ENCODE measurements around the gene KDM8. TPM values are rescaled to one million over a fixed set of nuclear protein-coding genes. Genes with fewer than 3 reads are reported as not detected.

The KDM8 gene
- total and polyA plus RNA-seq, 4 experiments from 2014 or later, result 4.8 to 31.0 (median 18.4) TPM

DNA sequence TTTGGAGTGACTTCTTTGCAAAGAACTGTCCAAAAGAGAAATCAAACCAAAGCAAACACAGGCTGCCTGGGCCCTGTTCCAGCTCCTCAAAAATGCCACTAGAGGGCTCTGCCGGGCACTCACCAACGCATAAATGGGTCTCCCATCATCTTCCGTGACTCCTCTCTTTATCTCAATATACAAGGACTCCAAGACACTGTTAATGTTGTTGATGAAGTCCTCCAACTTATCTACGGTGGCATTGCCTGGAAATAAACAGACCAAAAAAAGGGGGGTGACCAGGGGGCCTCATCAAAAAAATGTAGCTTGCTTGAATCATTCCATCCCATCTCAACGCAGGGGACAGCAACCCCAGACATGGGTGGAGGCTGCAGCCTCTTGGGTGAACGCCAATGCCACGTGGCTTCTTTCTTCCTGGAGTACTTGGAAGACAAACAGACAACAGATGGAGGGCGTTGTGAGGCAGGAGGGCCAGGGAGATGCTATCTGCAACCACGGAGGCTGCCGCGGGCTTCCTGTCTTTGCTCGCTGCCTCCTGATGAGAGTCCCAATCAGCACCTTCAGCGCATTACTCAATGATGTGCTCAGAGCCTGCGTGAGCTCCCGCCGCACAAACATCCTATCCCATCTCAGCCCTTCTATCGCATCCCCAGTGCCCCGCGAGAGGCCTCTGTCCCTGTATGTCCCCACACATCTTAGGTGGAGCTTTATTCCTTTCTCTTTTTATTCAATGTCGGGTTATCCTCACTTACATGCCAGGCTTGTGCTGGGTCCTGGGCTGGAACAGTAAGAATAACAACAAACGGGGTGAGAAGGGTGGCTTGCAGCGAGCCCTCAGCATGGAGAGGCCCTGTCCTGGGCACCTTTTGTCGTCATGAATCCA lies 32.0 kb downstream of the KDM8 start:
- Histone ChIP-seq H3K27me3 (ENCODE audit: insufficient read depth, low read length) (no peaks in the 10 kb centered on the region), H3K9me3 (ENCODE audit: control insufficient read depth in 1 of 2, low read length in 2 of 2) (no peaks in the 10 kb centered on the region), H3K27ac (ENCODE audit: low read depth, low read length) (peak overlapping the region; percentile 90), H3K4me1 (ENCODE audit: insufficient read depth, low read length) (peaks cover 99% of the 10 kb centered on the region), H3K4me3 (ENCODE audit: low read length in 2 of 2) (peak overlapping the region; percentile 26 to 45), H3K36me3 (ENCODE audit: insufficient read depth, low read length) (no peaks in the 10 kb centered on the region)
- ChIA-PET CTCF (ENCODE audit: partially characterized antibody) (interaction anchor here (0.7 to 9.9 kb wide), 46 partner anchors 8 to 228 kb away, joined by 3 to 213 read pairs (median 8); partner anchors contain the start of genes IL21R, KDM8 and NSMCE1), POLR2A (ENCODE audit: partially characterized antibody) (interaction anchor here (0.6 to 11.9 kb wide), 40 partner anchors 10 to 315 kb away, joined by 3 to 239 read pairs (median 12); partner anchors contain the start of genes GTF3C1, IL21R, KATNIP and KDM8)
- H3K27ac Mint-ChIP-seq, result peak overlapping the region; percentile 97 to 100 (median 100)
- H3K4me3 Mint-ChIP-seq, result peak overlapping the region; percentile 75 to 92 (median 84)
- intact Hi-C loops (cut with micrococcal nuclease), result loop anchor here (1.0 kb wide), 9 partner anchors 32 to 222 kb away; partner anchors contain the start of genes IL21R, KDM8 and NSMCE1
- no peaks in the 10 kb centered on the region for H3K27me3 Mint-ChIP-seq
- H3K4me1 Mint-ChIP-seq, result peaks cover 72 to 99% (median 84%) of the 10 kb centered on the region in 4 donors
- peaks cover 9 to 17% of the 10 kb centered on the region in 2 donors for H3K36me3 Mint-ChIP-seq
- H3K9me3 Mint-ChIP-seq, result no peaks in the 10 kb centered on the region
- DNase-seq, result peak; percentile 95 to 99 (median 96)

DNA sequence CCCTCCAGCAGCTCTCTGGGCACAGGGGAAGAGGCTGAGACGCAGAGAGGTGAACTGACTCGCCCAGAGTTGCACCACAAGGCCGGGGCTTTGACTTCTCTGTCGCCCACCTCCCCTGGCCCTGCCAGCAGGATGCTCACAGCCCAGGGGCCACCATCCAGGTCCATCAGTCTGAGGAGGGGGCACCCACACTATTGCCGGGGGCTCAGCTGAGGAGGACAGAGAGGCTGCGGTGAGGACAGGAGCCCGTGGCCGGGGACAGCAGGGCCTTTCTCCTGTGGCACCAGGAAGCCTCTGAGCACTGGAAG lies 32.6 kb downstream of the KDM8 start:
- peak overlapping the region; percentile 50 to 92 (median 84) for H3K4me3 Mint-ChIP-seq
- no peaks in the 10 kb centered on the region for H3K9me3 Mint-ChIP-seq
- H3K27me3 Mint-ChIP-seq, result no peaks in the 10 kb centered on the region
- H3K36me3 Mint-ChIP-seq, result peaks cover 6 to 12% of the 10 kb centered on the region in 2 donors
- Histone ChIP-seq H3K9me3 (ENCODE audit: control insufficient read depth in 1 of 2, low read length in 2 of 2) (no peaks in the 10 kb centered on the region), H3K4me1 (ENCODE audit: insufficient read depth, low read length) (peaks cover 93% of the 10 kb centered on the region), H3K27ac (ENCODE audit: low read depth, low read length) (peak overlapping the region; percentile 90), H3K36me3 (ENCODE audit: insufficient read depth, low read length) (no peaks in the 10 kb centered on the region), H3K27me3 (ENCODE audit: insufficient read depth, low read length) (no peaks in the 10 kb centered on the region), H3K4me3 (ENCODE audit: low read length in 2 of 2) (peak overlapping the region; percentile 19 to 45)
- intact Hi-C loops (cut with micrococcal nuclease), result loop anchor here (1.0 kb wide), 9 partner anchors 32 to 221 kb away; partner anchors contain the start of genes IL21R, KDM8 and NSMCE1
- peaks cover 66 to 97% (median 81%) of the 10 kb centered on the region in 4 donors for H3K4me1 Mint-ChIP-seq
- H3K27ac Mint-ChIP-seq, result peak overlapping the region; percentile 97 to 100 (median 100)
- no peak for DNase-seq
- ChIA-PET POLR2A (ENCODE audit: partially characterized antibody) (interaction anchor here (0.7 to 11.9 kb wide), 32 partner anchors 9 to 314 kb away, joined by 3 to 239 read pairs (median 17); partner anchors contain the start of genes GTF3C1, IL21R, KATNIP and KDM8), CTCF (ENCODE audit: partially characterized antibody) (interaction anchor here (0.7 to 9.9 kb wide), 29 partner anchors 8 to 227 kb away, joined by 3 to 213 read pairs (median 14); partner anchors contain the start of genes KDM8 and NSMCE1)

DNA sequence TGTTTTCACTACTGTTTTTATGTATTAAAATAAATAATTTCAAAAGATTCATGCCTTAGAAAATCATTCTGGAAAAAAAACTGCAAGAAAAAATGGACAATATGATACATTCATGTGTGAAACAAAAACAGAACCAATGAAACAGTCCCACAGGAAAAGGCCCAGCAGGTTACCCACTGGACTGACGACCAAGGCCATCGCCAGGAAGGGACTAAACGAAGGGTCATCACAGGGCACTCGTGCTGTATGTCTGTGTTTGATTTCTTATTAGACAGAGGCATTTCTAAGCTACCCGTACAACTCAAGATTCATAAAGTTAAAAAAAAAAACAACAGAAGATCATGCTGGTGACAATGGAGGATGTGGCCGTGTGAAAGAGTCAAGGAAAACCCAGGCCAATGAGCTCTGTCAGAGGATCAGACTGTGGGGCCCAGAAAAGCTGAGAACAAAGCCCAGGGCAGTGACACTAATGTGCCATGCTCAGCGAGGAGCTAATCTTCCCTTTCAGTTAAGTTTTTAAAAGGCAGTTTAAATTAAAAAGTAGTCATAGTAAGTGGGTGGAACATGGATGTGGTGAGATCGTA lies 33.4 kb downstream of the KDM8 start:
- no peaks in the 10 kb centered on the region for H3K27me3 ChIP-seq (ENCODE audit: insufficient read depth, low read length)
- Mint-ChIP-seq H3K9me3 (no peaks in the 10 kb centered on the region), H3K27me3 (no peaks in the 10 kb centered on the region), H3K27ac (peak overlapping the region; percentile 97 to 100 (median 100)), H3K4me3 (peak overlapping the region; percentile 71 to 92 (median 86)), H3K4me1 (peaks cover 64 to 93% (median 79%) of the 10 kb centered on the region in 4 donors), H3K36me3 (peaks cover 3 to 10% of the 10 kb centered on the region in 2 donors)
- intact Hi-C loops (cut with micrococcal nuclease), result no loop called here
- DNase-seq, result peak in 1 of 5 donors; percentile 63
- peaks cover 84% of the 10 kb centered on the region for H3K4me1 ChIP-seq (ENCODE audit: insufficient read depth, low read length)
- POLR2A ChIA-PET (ENCODE audit: partially characterized antibody), result interaction anchor here (0.7 to 11.9 kb wide), 26 partner anchors 8 to 228 kb away, joined by 3 to 239 read pairs (median 21); partner anchors contain the start of genes IL21R, KDM8 and NSMCE1
- CTCF ChIA-PET (ENCODE audit: partially characterized antibody), result interaction anchor here (0.6 to 9.9 kb wide), 17 partner anchors 10 to 213 kb away, joined by 3 to 213 read pairs (median 6); partner anchors contain the start of gene NSMCE1
- no peaks in the 10 kb centered on the region for H3K36me3 ChIP-seq (ENCODE audit: insufficient read depth, low read length)
- H3K9me3 ChIP-seq (ENCODE audit: control insufficient read depth in 1 of 2, low read length in 2 of 2), result no peaks in the 10 kb centered on the region
- peak overlapping the region; percentile 90 for H3K27ac ChIP-seq (ENCODE audit: low read depth, low read length)
- peak overlapping the region; percentile 2 to 3 for H3K4me3 ChIP-seq (ENCODE audit: low read length in 2 of 2)

DNA sequence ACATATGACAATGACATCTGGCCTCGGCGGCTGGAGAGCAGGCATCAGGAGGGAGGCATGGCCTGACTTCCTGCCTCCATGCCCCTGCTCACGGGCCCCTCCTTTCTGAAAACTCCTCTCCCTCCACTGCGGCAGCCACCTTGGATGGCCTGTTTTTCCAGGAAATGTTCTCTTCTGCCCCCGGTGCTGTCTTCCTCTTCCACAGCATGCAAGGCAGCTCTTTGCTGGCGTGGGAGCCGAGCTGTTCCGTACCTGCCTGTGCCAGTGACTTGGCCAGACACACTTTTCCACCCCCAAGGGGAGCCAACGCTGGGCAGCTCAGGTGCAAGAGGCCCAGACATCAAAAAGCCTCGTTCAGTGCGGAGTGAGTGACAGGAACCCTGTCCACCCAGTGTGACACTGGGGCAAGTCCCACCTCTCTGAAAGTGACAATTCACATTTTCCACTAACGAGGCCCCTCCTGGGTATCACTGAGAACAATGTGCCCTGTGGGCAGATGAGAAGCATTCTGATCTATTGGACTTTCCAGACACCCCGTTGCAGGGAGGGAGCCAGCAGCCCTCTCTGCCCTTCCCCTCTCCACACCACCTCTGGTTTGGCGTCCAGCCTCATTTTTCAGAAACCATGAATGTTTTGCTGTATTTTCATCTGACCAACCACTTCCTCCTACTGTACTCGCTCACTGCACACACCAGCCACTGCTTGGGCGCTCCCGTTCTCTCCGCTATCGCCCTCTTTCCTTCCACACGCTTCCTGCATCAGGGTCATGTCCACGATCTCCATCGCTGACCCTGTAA lies 34.1 kb downstream of the KDM8 start:
- peak overlapping the region; percentile 70 to 92 (median 86) for H3K4me3 Mint-ChIP-seq
- Histone ChIP-seq H3K9me3 (ENCODE audit: control insufficient read depth in 1 of 2, low read length in 2 of 2) (no peaks in the 10 kb centered on the region), H3K4me1 (ENCODE audit: insufficient read depth, low read length) (peaks cover 81% of the 10 kb centered on the region), H3K27me3 (ENCODE audit: insufficient read depth, low read length) (no peaks in the 10 kb centered on the region), H3K36me3 (ENCODE audit: insufficient read depth, low read length) (no peaks in the 10 kb centered on the region), H3K4me3 (ENCODE audit: low read length in 2 of 2) (peak overlapping the region; percentile 2 to 3), H3K27ac (ENCODE audit: low read depth, low read length) (peak overlapping the region; percentile 90)
- H3K4me1 Mint-ChIP-seq, result peaks cover 62 to 93% (median 78%) of the 10 kb centered on the region in 4 donors
- peak; percentile 69 to 93 (median 73) for DNase-seq
- H3K27ac Mint-ChIP-seq, result peak overlapping the region; percentile 97 to 100 (median 100)
- peaks cover under 1 to 13% of the 10 kb centered on the region in 2 donors for H3K36me3 Mint-ChIP-seq
- H3K9me3 Mint-ChIP-seq, result no peaks in the 10 kb centered on the region
- ChIA-PET POLR2A (ENCODE audit: partially characterized antibody) (interaction anchor here (0.5 to 11.9 kb wide), 28 partner anchors 8 to 227 kb away, joined by 3 to 239 read pairs (median 11); partner anchors contain the start of genes IL21R, KDM8 and NSMCE1), CTCF (ENCODE audit: partially characterized antibody) (interaction anchor here (0.6 to 9.9 kb wide), 17 partner anchors 9 to 212 kb away, joined by 3 to 213 read pairs (median 5); partner anchors contain the start of gene NSMCE1)
- intact Hi-C loops (cut with micrococcal nuclease), result no loop called here
- no peaks in the 10 kb centered on the region for H3K27me3 Mint-ChIP-seq

DNA sequence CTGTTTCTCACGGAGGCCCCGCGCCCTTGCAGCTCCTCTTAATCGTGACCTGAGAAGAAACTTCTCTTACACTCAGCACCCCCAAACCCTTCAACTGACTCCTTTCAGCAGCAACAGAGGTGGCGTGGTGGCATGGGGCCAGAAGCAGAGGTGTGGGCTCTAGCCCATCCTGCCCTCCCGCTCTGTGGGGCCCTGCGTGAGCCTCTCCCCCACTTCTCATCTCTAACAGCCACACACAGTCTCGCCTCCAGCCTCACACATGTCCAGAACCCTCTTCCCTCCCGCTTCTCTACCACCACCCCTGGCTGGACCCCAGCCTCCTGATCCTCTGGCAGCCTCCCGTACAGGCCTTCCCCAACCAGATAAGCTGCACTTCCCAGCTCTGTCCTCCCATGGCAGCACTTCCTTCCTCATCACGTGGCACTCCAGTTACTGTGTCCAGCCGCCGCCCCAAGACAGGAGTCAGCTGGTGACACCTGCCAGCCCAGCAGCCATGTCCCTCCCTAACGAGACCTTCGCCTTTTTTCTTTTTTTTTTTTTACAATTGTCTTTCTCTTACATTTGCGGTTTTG lies 34.8 kb downstream of the KDM8 start:
- Histone ChIP-seq H3K4me1 (ENCODE audit: insufficient read depth, low read length) (peaks cover 81% of the 10 kb centered on the region), H3K4me3 (ENCODE audit: low read length in 2 of 2) (peak overlapping the region in 1 of 2 donors; percentile 2), H3K27me3 (ENCODE audit: insufficient read depth, low read length) (no peaks in the 10 kb centered on the region), H3K27ac (ENCODE audit: low read depth, low read length) (peak overlapping the region; percentile 90), H3K9me3 (ENCODE audit: control insufficient read depth in 1 of 2, low read length in 2 of 2) (no peaks in the 10 kb centered on the region), H3K36me3 (ENCODE audit: insufficient read depth, low read length) (no peaks in the 10 kb centered on the region)
- Mint-ChIP-seq H3K27me3 (no peaks in the 10 kb centered on the region), H3K36me3 (peaks cover 0 to 13% of the 10 kb centered on the region in 2 donors), H3K27ac (peak overlapping the region; percentile 97 to 100 (median 100)), H3K4me1 (peaks cover 62 to 93% (median 79%) of the 10 kb centered on the region in 4 donors), H3K9me3 (no peaks in the 10 kb centered on the region), H3K4me3 (peak overlapping the region; percentile 77 to 92 (median 86))
- DNase-seq, result peak in 3 of 5 donors; percentile 29 to 58 (median 30)
- ChIA-PET POLR2A (ENCODE audit: partially characterized antibody) (interaction anchor here (0.5 to 11.9 kb wide), 18 partner anchors 10 to 214 kb away, joined by 3 to 239 read pairs (median 6); partner anchors contain the start of genes IL21R, KDM8 and NSMCE1), CTCF (ENCODE audit: partially characterized antibody) (interaction anchor here (1.0 to 9.9 kb wide), 9 partner anchors 13 to 211 kb away, joined by 3 to 213 read pairs (median 5); partner anchors contain the start of gene NSMCE1)
- intact Hi-C loops (cut with micrococcal nuclease), result no loop called here

DNA sequence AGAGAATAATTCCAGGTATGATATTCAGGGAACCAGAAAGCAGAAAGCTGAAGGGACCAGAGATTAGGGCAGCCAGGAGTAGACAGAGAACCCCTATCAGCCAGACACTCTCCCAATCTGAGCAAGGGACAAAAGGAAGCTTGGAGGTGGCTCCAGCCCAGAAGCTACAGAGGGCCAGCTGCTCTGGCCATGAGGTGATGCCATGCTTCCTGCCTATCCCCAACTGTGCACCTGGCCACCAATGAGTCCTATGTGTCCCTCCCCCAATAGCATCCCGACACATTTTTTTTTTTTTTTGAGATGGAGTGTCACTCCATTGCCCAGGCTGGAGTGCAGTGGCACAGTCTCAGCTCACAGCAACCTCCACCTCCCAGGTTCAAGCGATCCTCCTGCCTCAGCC lies 35.3 kb downstream of the KDM8 start:
- Mint-ChIP-seq H3K4me3 (peak overlapping the region in 7 of 8 donors; percentile 24 to 92 (median 83)), H3K9me3 (no peaks in the 10 kb centered on the region), H3K27ac (peak overlapping the region; percentile 97 to 100 (median 100)), H3K27me3 (no peaks in the 10 kb centered on the region), H3K36me3 (peaks cover 0 to 13% of the 10 kb centered on the region in 2 donors), H3K4me1 (peaks cover 62 to 93% (median 79%) of the 10 kb centered on the region in 4 donors)
- H3K4me3 ChIP-seq (ENCODE audit: low read length in 2 of 2), result no peak overlapping the region
- no peaks in the 10 kb centered on the region for H3K27me3 ChIP-seq (ENCODE audit: insufficient read depth, low read length)
- H3K36me3 ChIP-seq (ENCODE audit: insufficient read depth, low read length), result no peaks in the 10 kb centered on the region
- ChIA-PET CTCF (ENCODE audit: partially characterized antibody) (interaction anchor here (1.0 to 9.9 kb wide), 8 partner anchors 13 to 212 kb away, joined by 3 to 213 read pairs (median 6); partner anchors contain the start of gene NSMCE1), POLR2A (ENCODE audit: partially characterized antibody) (interaction anchor here (0.7 to 11.9 kb wide), 12 partner anchors 8 to 131 kb away, joined by 3 to 239 read pairs (median 32); partner anchors contain the start of genes KDM8 and NSMCE1)
- intact Hi-C loops (cut with micrococcal nuclease), result no loop called here
- peaks cover 81% of the 10 kb centered on the region for H3K4me1 ChIP-seq (ENCODE audit: insufficient read depth, low read length)
- DNase-seq, result no peak
- peak overlapping the region; percentile 90 for H3K27ac ChIP-seq (ENCODE audit: low read depth, low read length)
- H3K9me3 ChIP-seq (ENCODE audit: control insufficient read depth in 1 of 2, low read length in 2 of 2), result no peaks in the 10 kb centered on the region
